Transverse colon (tissue), 4 donors: Measurements from ENCODE around the gene G3BP2.
"Not testable (repeated sequence)": the region's sequence is repeated elsewhere in the genome, so short reads cannot be mapped to it uniquely, and the experiment has no call there.

Experiments
- CTCF ChIP-seq, 5 experiments: fragments of 200-600 bp in 3 of 5; fragments of 450-650 bp in 2 of 5; sonication (generic) in 3 of 5; IDR thresholded peaks; 1 replicate in 2 of 5; 2 replicates in 3 of 5; pipeline ENCODE4 v1.5.1; 2016 to 2017; ENCODE audit warnings: antibody characterized with exemption in 5 of 5, inconsistent platforms in 3 of 5, mild to moderate bottlenecking in 2 of 5, moderate library complexity in 1 of 5
- POLR2A ChIP-seq: fragments of 450-650 bp; IDR thresholded peaks from one replicate; pipeline ENCODE4 v1.6.1; 2016; ENCODE audit warnings: antibody characterized with exemption, mild to moderate bottlenecking, moderate library complexity
- POLR2AphosphoS5 ChIP-seq, 3 donors: sonication (generic); formaldehyde crosslinking; IDR thresholded peaks; one replicate each; pipeline ENCODE4 v1.6.1; 2016; ENCODE audit warnings: antibody characterized with exemption in 3 of 3

- TF ChIP-seq CTCF (IDR thresholded peaks at IDR 0.05); POLR2AphosphoS5 (IDR thresholded peaks at IDR 0.05); POLR2A: not testable (repeated sequence)
These were observed 42.8 kb upstream of the G3BP2 start for GRCh38 chr4:75716054-75716453.
